Activated CD8-positive, alpha-beta memory T cell treated with anti-CD3 and anti-CD28 coated beads, Interleukin-2, amount 50 U/mL, for 48 hours (primary cell): ENCODE results near the gene CDC25B.
"Not testable (repeated sequence)": the region's sequence is repeated elsewhere in the genome, so short reads cannot be mapped to it uniquely, and the experiment has no call there.

Experiments used
- DNase-seq: peaks from one replicate; pipeline ENCODE4 v3.0.0-alpha.2; 2020

Gene CDC25B

DNA sequence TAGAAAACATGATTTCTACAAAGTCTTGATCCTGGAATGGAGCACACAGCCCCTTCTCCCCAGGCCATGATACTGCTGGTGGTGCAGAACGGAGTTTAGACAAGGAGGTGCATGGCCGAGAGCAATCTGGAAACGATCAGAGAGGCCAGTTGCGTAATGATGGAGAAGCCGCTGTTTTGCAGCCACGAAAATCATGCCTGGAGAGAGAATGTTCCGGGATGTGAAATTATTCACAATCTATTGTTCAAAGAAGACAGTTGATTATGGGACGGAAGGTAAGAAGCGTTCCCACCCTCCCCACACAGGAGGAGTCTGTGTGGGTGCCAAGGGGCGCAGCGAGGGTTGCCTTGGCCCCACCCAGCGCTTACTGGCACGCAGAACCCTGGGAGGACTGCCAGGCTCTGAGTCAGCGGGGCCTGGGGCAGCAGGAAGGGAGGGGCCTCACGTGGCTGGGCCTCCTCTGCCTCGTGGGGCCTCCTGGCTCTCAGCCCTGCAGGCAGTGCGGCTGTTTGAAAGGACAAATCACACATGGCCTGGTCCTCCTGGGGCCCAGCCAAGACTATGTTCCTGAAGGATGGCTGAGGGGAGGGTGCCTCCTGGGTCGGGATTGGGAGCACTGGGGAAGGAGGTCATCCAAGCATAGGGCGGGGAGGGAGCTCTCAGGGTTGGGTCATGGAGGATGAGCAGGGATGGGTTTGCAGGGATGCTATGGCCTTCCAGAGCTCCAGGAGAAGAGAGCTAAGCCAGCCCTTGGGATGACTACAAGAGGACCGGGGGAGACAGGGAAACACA, 15.6 kb downstream of the CDC25B start:
- DNase-seq: peak; percentile 92

DNA sequence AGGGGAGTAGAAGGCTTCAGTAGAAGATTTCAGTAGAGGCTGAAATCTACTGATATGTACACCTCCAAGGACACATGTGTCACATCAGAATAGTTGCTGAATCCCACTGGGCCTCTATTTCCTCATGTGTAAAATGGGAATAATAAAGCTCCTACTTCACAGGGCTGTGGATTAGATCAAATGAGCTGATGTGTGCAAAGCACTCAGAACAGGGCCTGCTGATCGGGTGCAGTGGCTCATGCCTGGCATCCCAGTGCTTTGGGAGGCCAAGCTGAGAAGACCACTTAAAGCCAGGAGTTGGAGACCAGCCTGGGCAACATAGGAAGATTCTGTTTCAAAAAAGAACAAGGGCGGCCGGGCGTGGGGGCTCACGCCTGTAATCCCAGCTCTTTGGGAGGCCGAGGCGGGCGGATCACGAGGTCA, 16.2 kb downstream of the CDC25B start:
- no peak for DNase-seq

DNA sequence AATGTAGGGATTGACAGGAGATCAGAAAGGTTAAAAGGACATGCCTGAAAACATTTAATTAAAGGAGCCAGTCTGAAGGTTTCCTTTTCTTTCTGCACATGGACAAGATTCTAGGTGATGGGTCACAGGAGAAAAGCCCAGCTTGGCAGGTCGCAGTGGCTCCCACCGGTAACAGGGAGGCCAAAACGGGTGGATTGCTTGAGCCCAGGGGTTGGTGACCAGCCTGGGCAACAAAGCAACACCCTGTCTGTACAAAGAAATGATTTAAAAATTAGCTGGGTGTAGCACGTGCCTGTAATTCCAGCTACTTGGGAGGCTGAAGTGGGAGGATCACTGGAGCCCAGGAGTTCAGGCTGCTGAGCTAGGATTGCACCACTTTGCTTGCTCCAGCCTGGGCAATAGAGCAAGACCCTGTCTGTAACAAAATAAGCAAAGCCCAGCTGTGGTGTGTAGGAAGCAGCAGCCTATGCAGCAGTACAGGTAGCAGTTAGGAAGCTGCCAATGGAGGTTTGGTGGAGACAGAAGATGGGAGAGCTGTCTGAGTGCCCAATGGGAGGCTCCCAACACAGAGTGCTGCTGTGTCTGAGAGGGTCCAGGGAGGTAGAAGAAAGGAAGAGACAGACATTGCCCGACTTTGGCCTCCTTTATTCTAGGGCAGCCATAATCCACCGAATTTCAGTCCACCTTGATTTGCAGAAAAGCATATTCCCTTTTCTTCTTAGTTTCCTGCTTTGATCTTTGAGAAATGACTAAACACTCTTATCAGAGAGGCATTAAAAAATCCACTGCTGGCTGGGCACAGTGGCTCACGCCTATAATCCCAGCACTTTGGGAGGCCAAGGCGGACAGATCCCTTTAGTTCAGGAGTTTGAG, 17.1 kb downstream of the CDC25B start:
- no peak for DNase-seq

DNA sequence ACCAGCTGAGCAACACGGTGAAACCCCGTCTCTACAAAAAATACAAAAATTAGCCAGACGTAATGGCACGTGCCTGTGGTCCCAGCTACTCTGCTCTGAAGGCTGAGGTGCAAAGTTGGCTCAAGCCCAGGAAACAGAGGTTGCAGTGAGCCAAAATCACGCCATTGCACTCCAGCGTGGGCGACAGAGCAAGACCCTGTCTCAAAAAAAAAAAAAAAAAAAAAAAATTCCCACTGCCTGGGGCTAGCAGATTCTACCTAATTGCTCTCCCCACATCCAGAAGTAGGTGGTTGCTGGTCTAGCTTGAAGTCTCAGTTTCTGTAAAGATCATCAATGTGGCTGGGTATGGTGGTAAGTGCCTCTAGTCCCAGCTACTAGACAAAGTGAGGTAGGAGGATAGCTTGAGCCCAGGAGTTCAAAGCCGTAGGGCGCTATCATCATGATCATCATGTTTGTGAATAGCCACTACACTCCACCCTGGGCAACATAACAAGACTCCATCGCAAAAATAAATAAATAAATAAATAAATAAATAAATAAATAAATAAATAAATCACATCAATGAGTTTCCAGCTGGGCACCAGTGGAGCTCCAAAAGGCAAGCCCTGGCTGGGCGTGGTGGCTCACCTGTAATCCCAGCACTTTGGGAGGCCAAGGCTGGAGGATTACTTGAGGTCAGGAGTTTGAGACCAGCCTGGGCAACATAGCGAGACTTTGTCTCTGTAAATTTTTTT, 17.9 kb downstream of the CDC25B start:
- DNase-seq: no peak

DNA sequence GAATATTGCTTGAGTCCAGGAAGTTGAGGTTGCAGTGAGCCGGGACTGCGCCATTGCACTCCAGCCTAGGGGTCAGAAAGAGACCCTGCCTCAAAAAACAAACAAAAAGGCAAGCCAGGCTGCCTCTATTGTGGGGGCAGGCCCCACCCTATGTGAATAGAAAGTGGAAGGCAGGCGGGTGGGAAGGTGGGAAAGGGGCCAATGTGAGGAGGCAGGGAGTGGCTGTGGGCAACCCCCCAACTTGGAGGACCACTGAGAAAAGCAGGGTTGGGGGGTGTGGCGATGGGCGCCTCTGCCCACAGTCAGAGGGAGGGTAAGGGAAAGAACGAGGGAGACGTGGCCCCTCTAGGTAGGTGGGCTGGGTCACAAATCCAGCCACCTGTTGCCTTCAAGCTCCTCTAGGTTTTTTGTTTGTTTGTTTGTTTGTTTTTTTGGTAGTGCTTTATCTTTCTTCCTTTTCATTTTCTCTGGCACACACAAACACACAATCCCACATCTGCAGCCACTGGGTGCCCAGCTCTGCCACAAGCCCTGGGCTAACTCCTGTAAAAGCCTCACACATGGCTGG, 18.9 kb downstream of the CDC25B start:
- no peak for DNase-seq

DNA sequence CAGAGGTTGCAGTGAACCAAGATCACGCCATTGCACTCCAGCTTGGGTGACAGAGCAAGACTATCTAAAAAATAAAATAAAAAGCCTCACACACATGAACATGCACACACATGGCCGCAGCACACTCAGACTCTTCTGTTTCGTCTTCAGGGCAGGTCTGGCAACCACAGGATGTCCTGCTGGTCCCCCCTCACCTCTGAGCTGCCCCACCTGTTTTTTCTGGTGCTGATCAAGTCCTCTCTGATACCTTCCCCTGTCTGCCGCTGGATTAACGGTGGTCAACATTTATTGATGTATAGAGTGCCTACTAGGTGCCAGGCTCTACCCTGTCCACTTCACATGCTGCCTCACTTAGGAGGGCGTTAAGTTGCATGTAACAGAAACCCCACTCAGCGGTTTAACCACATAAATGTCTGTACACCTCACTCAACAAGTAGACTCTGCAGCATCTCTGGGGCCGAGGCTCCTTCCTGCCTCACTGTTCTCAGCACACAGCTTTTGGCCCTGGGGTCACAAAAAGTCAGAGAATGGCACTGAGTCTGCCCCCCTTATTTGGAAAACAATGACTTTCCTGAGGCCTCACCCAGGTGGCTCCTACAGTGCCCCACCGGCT, 19.7 kb downstream of the CDC25B start:
- DNase-seq: no peak

DNA sequence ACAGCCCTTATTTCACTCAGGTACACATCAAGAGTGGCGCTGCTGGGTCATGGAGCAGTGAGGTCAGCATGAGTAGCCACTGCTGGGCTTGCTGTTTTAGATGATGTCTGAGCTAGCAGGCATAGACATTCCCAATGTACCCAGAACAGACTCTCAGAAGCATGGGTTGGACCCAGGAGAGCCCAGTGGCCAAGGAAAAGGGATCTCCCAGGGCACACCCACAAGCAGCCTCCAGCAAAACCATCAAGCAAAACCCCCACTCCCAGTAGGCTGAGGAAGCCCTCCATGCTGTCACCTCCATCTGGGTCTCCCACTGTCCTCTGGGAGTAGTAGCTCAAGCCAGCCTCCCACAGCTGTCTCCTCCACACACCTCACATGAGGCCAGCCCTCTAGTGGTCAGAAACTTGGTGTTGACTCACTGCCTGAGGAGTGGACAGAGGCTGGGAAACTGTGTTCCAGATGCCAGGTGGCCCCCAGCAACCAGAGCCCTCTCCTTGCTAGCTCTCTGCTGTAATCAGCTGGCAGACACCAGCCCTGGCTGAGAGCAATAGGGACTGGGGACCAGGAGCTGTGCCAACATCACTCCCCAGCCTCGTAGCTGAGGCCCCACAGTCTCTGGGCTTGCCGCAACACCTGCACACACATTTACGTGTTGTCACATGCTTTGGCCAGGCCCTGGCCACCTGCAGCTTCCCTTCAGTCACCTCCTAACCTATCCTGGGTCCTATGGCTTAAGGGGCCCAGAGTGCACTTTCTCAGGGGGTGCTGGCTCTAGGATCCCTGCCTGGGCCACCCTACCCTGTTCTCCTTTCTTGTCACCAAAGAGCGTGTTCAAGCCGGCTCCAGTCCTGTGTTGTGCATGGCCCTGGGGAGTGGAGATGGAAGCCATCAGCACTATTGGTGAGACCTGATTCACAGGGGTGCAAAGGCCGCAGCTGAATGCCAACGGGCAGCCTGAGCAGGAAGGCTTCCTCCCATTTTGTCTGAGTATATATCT, 22.3 kb downstream of the CDC25B start:
- DNase-seq: no peak

DNA sequence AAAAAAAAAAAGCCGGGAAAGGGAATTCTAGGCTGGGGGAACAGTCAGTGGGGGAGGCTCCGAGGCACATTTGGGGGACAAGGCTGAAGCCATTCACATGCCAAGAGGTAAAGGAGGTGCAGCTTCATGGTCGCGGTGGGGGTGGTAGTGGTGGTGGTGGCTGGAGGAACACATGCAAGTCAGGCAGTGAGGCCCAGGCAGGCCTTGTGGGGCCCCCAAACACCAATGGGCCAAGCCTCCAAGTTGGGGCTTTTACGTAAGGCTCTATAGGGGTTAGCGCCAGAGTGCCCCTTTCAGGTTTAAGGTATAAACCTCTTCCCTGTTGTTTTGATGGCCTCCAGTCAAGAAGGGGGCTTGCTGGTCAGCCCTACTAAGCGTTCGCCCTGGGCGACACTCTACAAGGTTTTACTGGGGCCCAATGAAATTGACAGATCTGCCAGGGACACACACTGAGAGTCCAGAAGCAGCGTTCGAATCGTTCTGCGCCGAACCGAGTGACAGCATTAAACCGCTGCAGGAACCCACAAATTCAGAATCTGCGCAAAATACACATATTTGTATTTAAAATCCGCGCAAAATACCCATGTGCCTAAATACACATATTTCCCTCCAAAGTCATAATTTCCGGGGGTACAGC, 23.4 kb downstream of the CDC25B start:
- DNase-seq: no peak

DNA sequence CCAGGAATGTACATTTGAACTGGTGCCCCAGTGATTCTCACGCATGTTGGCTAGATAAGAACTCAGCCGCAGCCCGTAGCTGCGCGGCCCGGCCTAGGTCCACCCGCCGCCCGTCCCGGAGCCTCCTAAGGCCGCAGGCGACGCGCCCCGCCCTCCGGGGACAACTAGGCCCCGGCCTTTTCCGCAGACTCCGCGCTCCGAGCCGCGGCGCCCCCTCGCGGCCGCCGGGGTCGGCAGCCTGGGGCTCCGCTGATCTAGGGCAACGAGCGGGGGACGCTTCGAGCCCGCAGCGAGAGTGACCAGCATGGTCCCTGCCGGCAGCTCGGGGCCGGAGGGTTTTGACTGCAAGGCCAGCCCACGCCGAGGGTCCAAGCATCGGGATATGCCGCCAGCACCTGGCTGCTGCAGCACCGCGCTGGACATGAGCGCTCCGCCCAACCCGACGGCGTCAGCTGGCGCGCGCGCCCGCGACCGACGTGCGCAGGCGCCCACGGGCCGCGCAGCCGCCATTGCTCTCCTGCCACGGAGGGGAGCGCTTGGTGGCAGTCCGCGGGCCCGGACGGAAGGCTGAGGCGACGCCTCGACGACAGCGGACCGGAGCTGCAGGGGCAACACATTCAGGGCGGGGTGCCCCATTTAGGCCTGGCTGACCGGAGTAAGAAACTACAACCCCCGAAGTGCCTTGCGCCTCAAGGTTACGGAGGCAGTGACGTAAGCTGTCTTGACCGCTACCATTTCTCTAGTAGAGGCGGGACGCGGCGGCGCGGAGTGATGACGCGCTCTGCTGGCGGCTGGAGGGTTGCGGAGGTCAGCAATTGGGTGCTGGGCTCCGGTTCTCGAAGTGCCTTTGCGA, 24.2 kb downstream of the CDC25B start, which contains the start of gene AP5S1:
Gene AP5S1, plus strand, starts transcription at position 500 of the 853 bp plus-strand sequence. CDS start 1,571 bp downstream, outside the sequence.
- peak; percentile 98 for DNase-seq

DNA sequence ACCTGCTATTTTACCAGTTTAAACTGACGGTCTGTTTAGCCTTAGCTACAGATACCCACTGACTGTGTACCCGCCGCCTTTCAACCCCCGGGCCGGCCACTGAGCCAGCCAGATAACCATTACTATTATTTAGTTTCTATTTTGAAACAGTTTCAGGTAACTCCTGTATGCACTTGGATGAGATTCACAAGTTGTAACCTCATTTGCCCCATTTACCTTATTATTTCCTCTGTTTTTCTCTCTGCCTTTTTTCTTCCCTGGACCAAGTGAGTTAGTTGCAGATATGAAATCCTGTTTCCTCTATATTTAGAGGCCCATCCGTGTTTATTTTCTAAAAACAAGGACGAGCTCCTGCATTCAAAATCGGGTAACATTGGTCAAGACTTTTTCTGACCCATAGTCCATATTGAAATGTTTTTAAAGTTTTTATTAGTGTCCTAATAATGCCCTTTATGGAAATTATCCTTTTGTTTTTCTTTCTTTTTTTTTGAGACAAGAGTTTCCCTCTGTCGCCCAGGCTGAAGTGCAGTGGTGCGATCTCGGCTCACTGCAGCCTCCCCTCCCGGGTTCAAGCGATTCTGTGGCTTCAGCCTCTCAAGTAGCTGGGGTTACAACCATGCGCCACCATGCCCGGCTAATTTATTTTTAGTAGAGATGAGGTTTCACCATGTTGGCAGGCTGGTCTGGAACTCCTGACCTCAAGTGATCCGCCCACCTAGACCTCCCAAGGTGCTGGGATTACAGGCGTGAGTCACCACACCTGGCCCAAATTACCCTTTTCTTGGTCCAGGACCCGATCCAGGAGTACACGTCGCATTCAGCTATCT, 25.0 kb downstream of the CDC25B start:
- DNase-seq: no peak

DNA sequence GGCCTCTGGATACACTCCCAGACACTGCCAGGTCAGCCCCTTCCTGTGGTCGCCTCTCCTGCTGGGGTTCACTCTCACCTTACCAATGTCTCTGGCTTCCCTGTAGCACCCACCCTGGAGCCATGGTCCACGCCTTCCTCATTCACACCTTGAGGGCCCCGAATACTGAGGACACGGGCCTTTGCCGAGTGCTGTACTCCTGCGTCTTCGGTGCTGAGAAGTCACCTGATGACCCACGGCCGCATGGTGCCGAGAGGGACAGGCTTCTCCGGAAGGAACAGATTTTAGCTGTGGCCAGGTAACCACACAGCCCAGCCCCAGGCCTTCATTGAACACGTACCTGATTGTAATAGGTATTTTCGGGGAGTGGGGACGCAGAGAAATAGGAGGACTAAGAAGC, 25.9 kb downstream of the CDC25B start:
- no peak for DNase-seq

DNA sequence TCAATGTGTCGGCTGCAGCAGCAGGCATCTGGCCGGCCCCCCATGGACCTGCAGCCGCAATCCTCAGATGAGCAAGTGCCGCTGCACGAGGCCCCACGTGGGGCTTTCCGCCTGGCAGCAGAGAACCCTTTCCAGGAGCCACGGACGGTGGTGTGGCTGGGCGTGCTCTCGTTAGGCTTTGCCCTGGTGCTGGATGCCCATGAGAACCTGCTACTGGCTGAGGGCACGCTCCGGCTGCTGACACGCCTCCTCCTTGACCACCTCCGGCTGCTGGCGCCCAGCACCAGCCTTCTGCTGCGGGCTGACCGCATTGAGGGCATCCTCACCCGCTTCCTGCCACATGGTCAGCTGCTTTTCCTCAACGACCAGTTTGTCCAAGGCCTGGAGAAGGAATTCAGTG, 27.8 kb downstream of the CDC25B start:
- no peak for DNase-seq

DNA sequence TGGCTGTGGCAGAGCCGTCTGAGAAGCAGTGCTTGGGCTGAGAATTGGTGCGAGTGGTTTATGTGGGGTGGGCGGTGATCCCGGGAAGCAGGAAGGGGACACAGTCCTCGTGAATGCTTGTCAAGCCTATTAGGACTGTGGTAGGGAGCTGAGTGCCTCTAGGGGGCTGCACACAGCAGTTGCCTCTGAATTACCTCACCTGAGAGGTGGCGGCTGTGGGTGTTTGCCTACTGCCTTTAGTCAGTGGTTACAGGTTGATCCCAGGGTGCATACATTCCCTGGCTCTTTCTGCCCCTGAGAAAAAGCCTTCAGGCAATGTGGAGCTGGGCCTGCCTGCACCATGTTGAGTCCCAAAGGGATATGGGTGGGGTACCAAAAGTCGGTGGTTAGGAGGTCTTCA, 29.4 kb downstream of the CDC25B start:
- DNase-seq: no peak

DNA sequence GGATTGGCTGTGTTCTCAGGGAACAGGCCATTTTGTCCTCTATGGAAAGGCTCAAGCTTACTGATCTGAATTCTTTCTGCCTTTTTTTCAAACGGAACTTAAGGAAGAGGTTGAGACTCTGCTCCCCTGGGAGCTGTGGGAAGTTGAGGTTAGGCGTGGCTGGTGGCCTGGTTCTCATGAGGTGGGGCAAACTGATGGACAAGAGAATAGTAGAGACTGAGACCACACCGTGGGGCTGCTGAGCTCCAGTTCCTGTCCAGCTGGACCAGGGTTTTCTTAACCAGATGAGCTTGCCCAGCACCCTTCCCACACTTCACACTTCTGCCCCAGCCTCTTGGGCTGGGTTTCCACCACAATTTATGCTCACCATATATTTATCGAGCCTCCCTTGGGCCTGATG, 30.3 kb downstream of the CDC25B start:
- DNase-seq: no peak

DNA sequence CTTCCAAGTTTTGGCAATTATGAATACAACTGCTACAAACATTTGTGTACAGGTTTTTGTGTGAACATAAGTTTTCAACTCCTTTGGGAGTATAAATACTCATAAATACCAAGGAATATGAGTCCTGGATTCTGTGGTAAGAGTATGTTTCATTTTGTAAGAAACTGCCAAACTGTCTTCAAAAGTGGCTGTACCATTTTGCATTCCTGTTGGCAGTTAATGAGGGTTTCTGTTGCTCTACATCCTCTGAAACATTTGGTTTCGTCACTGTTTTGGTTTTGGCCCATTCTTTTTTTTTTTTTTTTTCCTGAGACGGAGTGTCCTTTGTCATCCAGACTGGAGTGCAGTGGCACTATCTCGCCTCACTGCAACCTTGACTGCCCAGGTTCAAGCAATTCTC, 32.7 kb downstream of the CDC25B start:
- DNase-seq: no peak

DNA sequence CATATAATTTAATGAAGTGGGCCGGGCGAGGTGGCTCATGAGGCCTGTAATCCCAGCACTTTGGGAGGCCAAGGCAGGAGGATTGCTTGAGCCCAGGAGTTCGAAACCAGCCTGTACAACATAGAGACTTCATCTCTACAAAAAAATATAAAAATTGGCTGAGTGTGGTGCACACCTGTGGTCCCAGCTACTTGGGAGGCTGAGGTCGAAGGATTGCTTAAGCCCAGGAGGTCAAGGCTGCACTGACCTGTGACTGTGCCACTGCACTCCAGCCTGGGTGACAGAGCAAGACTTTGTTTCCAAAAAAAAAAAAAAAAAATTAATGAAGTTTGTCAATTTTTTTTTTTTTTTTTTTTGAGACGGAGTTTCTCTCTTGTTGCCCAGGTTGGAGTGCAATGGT, 33.8 kb downstream of the CDC25B start:
- DNase-seq: not testable (repeated sequence)

DNA sequence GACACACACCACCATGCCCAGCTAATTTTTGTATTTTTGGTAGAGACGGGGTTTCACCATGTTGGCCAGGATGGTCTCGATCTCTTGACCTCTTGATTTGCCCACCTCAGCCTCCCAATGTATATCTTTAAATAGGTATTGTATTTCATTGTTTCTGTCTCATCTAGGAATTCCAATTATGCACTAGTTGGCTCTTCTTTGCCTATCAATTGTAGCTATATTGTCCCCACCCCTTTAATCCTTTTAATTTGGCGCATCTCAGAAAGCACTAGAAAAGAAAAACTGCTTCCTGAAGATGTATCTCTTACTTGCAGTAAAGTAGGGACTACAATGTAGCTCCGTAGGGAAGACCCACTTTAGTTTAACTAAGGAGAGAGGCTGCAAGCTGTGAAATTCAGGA, 40.0 kb downstream of the CDC25B start:
- no peak for DNase-seq

DNA sequence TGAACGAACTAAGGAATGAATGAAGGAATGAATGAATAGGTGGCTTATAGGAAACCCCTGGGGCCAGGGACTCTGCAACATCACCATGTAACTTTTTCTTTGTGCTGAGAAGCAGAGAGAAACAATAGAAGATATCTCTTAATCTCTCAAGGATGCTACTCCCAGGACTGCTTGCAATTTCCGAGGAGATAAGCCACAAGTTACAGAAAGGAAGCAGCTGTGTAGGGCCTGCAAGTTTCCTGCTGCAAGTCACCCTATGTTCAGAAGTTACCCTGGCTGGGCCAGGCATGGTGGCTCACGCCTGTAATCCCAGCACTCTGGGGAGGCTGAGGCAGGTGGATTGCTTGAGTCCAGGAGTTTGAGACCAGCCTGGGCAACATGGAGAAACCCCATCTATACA, 43.2 kb downstream of the CDC25B start:
- no peak for DNase-seq

DNA sequence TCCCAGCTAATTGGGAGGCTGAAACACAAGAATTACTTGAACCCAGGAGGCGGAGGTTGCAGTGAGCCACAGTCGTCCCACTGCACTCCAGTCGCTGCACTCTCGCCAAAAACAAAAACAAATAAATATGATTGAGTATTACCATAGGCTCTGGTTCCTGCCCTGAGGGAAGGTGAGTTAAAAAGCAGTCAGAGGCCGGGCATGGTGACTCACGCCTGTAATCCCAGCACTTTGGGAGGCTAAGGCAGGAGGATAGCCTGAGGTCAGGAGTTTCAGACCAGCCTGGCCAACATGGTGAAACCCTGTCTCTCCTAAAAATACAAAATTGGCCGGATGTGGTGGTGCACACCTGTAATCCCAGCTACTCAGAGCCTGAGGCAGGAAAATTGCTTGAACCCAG, 44.1 kb downstream of the CDC25B start:
- not testable (repeated sequence) for DNase-seq
